Kidney glomerular epithelial cell (primary cell): ENCODE results near the gene PPAT.
"Not testable (repeated sequence)": the region's sequence is repeated elsewhere in the genome, so short reads cannot be mapped to it uniquely, and the experiment has no call there.

ENCODE experiments used
- DNase-seq: peaks from one replicate; lab custom pipeline; 2025; lab: John Stamatoyannopoulos, UW

PPAT gene

DNA sequence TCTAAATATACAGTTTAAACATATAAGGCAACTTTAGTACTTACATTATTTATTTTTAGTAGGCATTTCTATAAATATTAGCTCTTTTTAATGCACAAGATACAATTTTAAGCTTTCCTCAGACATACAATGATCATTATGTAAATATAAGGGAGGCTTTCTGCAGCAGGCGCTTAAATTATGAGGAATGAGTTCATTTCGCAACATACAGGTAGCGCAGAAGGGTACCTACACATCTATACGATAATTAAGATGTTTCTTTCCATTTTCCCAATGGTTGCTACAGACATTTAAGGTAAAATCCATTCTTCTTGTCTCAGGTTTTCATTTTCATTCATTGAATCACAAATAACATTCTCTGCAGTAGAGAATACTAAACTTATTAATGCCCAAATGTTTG, 49.3 kb downstream of the PPAT start:
- no peak for DNase-seq

DNA sequence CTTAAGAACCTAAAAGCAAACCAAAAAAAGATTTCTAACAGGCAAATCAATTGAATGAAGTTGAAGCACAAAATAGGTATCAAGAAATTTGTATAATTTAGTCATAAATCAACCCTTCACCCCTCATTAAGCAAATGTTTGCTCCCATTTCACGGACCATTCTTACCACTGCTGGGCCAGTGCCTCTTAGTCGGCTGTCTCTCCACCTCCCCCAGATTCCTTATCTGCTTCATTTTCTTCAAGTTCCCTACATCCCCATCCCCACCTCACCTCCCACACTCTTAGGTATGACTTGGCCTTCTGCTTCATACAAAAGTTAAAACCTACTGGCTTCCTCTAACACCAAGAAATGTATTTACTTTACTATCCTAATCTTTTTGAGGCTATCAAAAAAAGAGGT, 60.0 kb downstream of the PPAT start:
- DNase-seq, result peak; percentile 43

DNA sequence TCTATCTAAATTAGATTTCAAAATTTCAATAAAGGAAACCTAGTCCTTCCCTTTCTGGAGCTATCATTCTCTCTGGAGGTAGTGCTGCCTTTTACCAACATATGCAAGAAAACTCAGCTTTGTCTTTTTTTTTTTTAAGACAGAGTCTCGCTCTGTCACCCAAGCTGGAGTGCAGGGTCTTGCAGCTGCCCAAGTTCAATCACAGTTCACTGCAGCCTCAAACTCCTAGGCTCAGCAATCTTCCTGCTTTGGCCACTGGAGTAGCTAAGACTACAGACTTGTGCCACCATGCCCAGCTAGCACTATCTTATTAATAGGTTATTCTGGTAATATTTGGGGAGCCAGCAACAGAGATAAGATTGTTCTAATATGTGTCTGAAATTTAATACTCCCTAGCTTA, 60.5 kb downstream of the PPAT start:
- DNase-seq, result no peak

DNA sequence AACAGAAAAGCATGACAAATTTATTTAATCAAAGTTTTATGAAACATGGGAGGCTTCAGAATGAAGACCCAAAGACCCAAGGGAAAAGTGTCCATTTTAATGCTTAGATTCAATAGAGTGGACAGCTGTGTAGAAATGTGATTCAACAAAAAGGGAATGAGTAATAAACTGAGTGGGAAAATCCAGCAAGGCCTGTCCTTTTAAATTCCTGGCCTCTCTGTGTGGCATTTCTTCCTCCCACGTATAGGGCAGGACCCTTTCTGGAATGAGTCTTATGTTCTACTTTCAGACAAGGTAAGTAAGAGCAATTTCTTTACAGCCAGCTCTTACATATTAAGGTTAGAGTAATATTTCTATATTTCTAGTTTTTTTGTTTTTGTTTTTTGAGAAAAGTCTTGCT, 62.6 kb downstream of the PPAT start:
- DNase-seq, result no peak

DNA sequence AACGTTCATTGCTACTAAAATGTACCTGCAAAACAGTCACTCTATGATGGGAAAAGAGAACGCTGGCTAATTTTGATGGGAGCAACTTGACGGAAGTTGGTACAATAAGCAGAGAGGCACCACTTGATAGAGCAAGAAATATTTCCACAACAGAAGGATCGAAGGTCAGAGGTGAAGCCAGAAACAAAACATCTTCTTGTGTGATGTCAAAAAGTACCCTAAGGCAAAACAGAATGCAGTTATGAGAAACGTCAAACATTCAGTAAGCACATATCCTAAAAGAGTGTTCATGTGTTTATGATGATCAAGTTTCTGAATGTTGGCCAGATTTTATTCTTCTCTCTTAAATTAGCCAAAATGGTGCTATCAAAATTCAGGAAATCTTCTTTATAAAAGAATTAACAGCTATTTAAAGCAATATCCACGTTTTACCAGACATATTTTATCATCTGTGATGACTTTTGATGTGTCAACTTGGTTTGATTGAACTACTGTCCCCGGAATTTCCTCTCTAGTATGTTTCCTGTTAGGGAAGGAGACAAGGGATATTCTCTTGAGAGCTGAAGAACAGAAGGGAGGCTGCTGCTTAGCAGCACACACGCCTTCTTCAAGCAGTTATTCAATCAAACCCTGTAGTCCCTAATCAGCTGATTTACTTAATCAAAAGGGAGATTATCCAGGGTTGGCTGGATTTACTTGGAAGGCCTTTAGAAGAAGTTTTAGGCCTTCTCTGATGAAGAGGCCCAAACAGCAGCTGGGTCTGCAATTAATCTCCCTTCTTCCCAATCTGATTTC, 63.8 kb downstream of the PPAT start:
- no peak for DNase-seq

DNA sequence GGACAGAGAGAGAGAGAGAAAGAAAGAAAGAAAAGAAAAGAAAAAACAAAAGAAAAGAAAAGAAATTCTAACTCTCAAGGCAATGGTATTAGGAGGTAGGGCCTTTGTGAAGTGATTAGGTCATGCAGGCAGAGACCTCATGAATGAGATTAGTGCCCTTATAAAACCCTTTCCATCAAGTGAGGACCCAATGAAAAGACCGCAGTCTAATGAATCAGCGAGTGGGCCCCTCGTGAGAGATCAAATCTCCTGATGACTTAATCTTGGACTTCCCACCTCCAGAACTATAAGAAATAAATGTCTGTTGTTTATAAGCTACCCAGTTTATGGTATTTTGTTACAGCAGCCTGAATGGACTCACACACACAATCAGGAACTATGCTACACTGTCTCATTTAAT, 65.0 kb downstream of the PPAT start:
- DNase-seq, result no peak

DNA sequence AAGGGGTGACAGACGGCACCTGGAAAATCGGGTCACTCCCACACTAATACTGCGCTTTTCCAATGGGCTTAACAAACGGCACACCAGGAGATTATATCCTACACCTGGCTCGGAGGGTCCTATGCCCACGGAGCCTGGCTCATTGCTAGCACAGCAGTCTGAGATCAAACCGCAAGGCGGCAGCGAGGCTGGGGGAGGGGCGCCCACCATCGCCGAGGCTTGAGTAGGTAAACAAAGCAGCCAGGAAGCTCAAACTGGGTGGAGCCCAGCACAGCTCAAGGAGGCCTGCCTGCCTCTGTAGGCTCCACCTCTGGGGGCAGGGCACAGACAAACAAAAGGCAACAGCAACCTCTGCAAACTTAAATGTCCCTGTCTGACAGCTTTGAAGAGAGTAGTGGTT, 72.4 kb downstream of the PPAT start:
- not testable (repeated sequence) for DNase-seq

DNA sequence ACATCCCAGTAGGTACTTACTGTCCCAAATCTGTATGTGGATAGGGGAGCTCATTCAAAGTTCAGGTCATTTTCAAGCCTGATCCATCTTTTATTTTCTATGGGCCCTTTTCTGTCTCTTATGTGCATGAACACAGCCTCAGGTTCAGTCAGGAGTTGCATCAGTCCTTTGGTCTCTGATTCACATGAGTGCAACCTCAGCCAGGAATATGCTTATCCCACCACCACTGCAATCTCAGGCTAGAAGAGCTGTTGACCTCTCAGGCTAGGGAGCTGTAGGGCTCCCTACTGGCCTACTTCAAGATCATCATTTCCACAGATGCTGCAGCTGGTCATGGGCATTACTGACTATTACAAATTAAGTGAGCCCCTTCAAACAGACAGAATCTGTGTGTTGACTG, 75.3 kb downstream of the PPAT start:
- DNase-seq, result no peak

DNA sequence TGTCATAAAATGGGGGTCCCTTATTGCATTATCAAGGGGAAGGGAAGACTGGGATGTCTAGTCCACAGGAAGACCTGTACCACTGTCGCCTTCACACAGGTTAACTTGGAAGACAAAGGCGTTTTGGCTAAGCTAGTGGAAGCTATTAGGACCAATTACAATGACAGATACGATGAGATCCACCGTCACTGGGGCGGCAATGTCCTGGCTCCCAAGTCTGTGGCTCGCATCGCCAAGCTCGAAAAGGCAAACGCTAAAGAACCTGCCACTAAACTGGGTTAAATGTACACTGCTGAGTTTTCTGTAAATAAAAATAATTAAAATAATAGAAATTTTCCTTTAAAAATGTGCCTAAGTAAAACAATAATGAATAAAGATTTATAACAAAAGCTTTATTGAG, 78.8 kb downstream of the PPAT start:
- no peak for DNase-seq

DNA sequence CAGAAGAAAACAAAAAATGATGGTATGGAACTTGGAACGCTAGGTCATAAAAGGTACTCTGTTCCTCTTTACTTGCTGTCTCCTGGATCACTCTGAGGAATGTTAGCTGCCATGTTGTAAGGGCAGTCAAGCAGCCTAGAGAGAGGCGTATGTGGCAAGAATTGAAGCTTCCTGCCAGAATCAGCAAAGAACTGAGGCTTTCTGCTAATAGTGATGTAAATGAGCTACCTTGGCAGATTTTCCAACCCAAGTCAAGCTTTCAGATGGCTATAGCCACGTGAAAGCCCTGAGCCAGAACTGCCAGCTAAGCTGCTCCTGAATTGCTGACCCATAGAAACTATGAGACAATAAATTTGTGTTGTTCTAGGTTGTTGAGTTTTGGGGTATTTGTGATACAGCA, 86.8 kb downstream of the PPAT start:
- DNase-seq, result no peak

DNA sequence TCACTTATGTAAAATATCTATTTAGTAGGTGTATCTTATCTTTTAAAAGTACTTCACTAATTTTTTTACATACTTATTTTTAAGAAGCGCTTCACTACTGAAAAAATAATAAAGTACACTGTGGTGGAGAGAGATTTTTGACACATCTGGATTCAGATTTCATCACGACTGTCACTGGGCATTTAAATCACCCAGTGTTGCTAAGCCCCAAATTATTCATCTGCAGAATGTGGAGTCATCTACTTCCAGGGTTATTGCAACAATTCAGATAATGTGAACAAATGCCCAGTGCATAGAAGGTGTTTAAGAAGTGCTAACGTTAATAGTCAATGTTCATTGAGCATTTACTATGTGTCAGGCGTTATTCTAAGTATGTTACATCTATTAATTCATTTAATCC, 90.0 kb downstream of the PPAT start:
- DNase-seq, result no peak
